ENCODE measurements around the gene GAR1. TPM values are rescaled to one million over a fixed set of nuclear protein-coding genes. Genes with fewer than 3 reads are reported as not detected.

The GAR1 gene
- total RNA-seq, 1 experiment from 2014 or later, result 15.9 TPM

DNA sequence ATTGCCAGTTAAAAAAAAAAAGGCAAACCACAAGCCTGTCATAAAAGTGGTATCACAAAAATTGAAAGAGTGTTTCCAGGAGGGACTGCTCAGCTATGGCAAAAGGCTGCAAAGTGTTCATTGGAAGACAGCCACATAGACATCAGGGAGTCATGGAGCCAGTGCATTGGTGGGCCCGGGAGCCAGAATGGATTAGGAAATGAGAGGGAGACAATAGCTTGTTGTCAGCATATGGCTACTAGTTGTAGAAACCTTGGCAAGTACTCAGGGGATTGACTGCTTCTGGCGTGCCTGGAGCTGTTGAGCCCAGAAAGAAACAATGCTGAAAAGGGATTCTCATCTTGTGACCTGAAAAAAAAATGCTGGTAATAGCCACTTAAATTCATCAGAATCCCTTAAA is 5.0 kb downstream of the GAR1 start:
- intact Hi-C loops (cut with micrococcal nuclease), result loop anchor here (5.0 kb wide), 1 partner anchor 118 kb away; the partner anchor contains the start of gene CASP6
- Histone ChIP-seq H2AFZ (ENCODE audit: low read length) (no peak overlapping the region), H3K79me2 (ENCODE audit: low read length) (peaks cover 51% of the 10 kb centered on the region), H3K36me3 (ENCODE audit: low read depth, low read length) (peaks cover 39% of the 10 kb centered on the region), H3K27ac (ENCODE audit: low read length) (no peak overlapping the region), H3K9me3 (ENCODE audit: low read length) (no peaks in the 10 kb centered on the region), H3K4me1 (ENCODE audit: insufficient read depth, low read length) (peaks cover 8% of the 10 kb centered on the region; the same call in 1 of the 2 replicates), H3K9me2 (replicated peaks; ENCODE audit: low read length) (no peaks in the 10 kb centered on the region), H3K27me3 (ENCODE audit: low read length) (no peaks in the 10 kb centered on the region), H3K4me2 (ENCODE audit: low read length) (no peak overlapping the region), H3K9ac (ENCODE audit: low read length) (no peak overlapping the region), H4K20me1 (ENCODE audit: low read length) (no peaks in the 10 kb centered on the region), H3F3A (ENCODE audit: low read length, unreplicated experiment) (peaks cover 3% of the 10 kb centered on the region), H3K4me3 (ENCODE audit: low read length) (no peak overlapping the region)
- ATAC-seq (no peak), DNase-seq (no peak)
- ChIA-PET CTCF (no interaction called here), POLR2A (ENCODE audit: unreplicated experiment) (interaction anchor here (0.6 kb wide), 1 partner anchor 32 kb away, joined by 4 read pairs; no protein-coding TSS in a partner anchor)
- BruUV-seq (replicated peaks), result no TSS peak
- no peak for TF ChIP-seq EZH2 (IDR thresholded peaks at IDR 0.05; ENCODE audit: low read length, unreplicated experiment)
- TF ChIP-seq EZH2phosphoT487 (IDR thresholded peaks at IDR 0.05; ENCODE audit: borderline replicate concordance, low read length), result no peak

DNA sequence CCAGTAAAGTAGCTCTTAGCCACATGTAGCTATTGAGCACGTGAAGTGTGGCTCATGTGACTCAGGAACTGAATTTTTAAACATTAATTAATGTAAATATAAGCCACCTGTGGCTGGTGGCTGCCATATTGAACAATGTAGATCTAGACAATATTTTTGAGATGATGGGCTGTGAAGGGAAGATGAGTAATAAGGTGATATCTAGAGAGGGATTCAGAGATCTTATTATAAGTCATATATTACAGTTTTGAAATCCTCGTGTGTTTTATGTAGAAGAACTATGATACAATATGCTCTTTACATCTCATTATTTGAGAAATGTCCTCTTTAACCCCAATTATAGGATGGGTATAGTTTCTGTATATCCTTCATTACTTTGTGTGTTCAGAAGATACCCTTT is 5.6 kb downstream of the GAR1 start:
- ChIA-PET CTCF (no interaction called here), POLR2A (ENCODE audit: unreplicated experiment) (no interaction called here)
- Histone ChIP-seq H3K79me2 (ENCODE audit: low read length) (peaks cover 45% of the 10 kb centered on the region), H3F3A (ENCODE audit: low read length, unreplicated experiment) (peaks cover 3% of the 10 kb centered on the region), H3K9me2 (replicated peaks; ENCODE audit: low read length) (no peaks in the 10 kb centered on the region), H2AFZ (ENCODE audit: low read length) (no peak overlapping the region), H3K4me1 (ENCODE audit: insufficient read depth, low read length) (peaks cover 8% of the 10 kb centered on the region; the same call in 1 of the 2 replicates), H3K9ac (ENCODE audit: low read length) (no peak overlapping the region), H3K36me3 (ENCODE audit: low read depth, low read length) (peaks cover 39% of the 10 kb centered on the region), H3K27me3 (ENCODE audit: low read length) (no peaks in the 10 kb centered on the region), H4K20me1 (ENCODE audit: low read length) (no peaks in the 10 kb centered on the region), H3K4me2 (ENCODE audit: low read length) (no peak overlapping the region), H3K4me3 (ENCODE audit: low read length) (no peak overlapping the region), H3K27ac (ENCODE audit: low read length) (no peak overlapping the region), H3K9me3 (ENCODE audit: low read length) (no peaks in the 10 kb centered on the region)
- intact Hi-C loops (cut with micrococcal nuclease), result loop anchor here (5.0 kb wide), 1 partner anchor 119 kb away; the partner anchor contains the start of gene CASP6
- TF ChIP-seq, protein P1, sequence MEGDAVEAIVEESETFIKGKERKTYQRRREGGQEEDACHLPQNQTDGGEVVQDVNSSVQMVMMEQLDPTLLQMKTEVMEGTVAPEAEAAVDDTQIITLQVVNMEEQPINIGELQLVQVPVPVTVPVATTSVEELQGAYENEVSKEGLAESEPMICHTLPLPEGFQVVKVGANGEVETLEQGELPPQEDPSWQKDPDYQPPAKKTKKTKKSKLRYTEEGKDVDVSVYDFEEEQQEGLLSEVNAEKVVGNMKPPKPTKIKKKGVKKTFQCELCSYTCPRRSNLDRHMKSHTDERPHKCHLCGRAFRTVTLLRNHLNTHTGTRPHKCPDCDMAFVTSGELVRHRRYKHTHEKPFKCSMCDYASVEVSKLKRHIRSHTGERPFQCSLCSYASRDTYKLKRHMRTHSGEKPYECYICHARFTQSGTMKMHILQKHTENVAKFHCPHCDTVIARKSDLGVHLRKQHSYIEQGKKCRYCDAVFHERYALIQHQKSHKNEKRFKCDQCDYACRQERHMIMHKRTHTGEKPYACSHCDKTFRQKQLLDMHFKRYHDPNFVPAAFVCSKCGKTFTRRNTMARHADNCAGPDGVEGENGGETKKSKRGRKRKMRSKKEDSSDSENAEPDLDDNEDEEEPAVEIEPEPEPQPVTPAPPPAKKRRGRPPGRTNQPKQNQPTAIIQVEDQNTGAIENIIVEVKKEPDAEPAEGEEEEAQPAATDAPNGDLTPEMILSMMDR (conservative IDR thresholded peaks at IDR 0.05; ENCODE audit: low read depth, low read length), result no peak
- TF ChIP-seq EZH2 (IDR thresholded peaks at IDR 0.05; ENCODE audit: low read length, unreplicated experiment) (no peak), EZH2phosphoT487 (IDR thresholded peaks at IDR 0.05; ENCODE audit: borderline replicate concordance, low read length) (no peak)
- no peak for DNase-seq
- no peak for ATAC-seq
- BruUV-seq (replicated peaks), result no TSS peak

DNA sequence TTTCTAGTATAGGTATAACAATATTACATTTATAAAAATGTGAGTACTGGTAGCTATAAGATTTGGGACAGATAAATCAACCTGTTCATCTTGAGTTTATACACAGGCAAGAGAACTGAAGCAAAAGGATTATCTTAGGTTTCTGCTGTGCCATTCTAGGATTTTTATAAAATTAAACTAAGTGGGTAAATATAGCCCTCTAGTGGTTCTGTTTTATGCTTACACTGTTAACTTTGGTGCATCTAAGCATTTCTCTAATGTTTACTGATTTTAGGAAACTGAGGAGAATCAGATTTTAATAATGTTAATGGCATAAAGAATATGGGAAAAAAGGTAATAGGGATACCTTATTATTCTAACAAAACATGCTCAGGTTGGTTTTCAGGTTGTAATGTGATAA is 11.2 kb downstream of the GAR1 start:
- no peaks in the 10 kb centered on the region for H3K9me3 ChIP-seq (ENCODE audit: low read length)
- BruUV-seq (replicated peaks), result no TSS peak
- H3F3A ChIP-seq (ENCODE audit: low read length, unreplicated experiment), result peaks cover 3% of the 10 kb centered on the region
- H3K36me3 ChIP-seq (ENCODE audit: low read depth, low read length), result peaks cover 23% of the 10 kb centered on the region
- ChIA-PET CTCF (no interaction called here), POLR2A (ENCODE audit: unreplicated experiment) (no interaction called here)
- ATAC-seq (peak; percentile 33; the same call in 1 of the 2 replicates), DNase-seq (peak; percentile 32)
- no peaks in the 10 kb centered on the region for H3K79me2 ChIP-seq (ENCODE audit: low read length)
- H3K4me1 ChIP-seq (ENCODE audit: insufficient read depth, low read length), result no peaks in the 10 kb centered on the region
- TF ChIP-seq, protein P1 (conservative IDR thresholded peaks at IDR 0.05; ENCODE audit: low read depth, low read length), result peak; percentile 68
- no peak for TF ChIP-seq EZH2 (IDR thresholded peaks at IDR 0.05; ENCODE audit: low read length, unreplicated experiment)
- TF ChIP-seq EZH2phosphoT487 (IDR thresholded peaks at IDR 0.05; ENCODE audit: borderline replicate concordance, low read length), result no peak
- H3K9me2 ChIP-seq (replicated peaks; ENCODE audit: low read length), result no peaks in the 10 kb centered on the region
- H2AFZ ChIP-seq (ENCODE audit: low read length), result no peak overlapping the region
- intact Hi-C loops (cut with micrococcal nuclease), result loop anchor here (1.0 kb wide), 1 partner anchor 152 kb away; no protein-coding TSS in a partner anchor
- no peaks in the 10 kb centered on the region for H3K27me3 ChIP-seq (ENCODE audit: low read length)
- no peaks in the 10 kb centered on the region for H4K20me1 ChIP-seq (ENCODE audit: low read length)
- no peak overlapping the region for H3K9ac ChIP-seq (ENCODE audit: low read length)
- H3K27ac ChIP-seq (ENCODE audit: low read length), result no peak overlapping the region
- H3K4me3 ChIP-seq (ENCODE audit: low read length), result no peak overlapping the region
- no peak overlapping the region for H3K4me2 ChIP-seq (ENCODE audit: low read length)
